ENCODE results near the gene CCR6.

The CCR6 gene

GRCh38 chr6:167113047-167113754 is 9.7 kb upstream of the CCR6 start:
- TF ChIP-seq CTCF (IDR thresholded peaks at IDR 0.05; ENCODE audit: low read depth, low read length, missing control alignments), result no peak
- peak overlapping the region; percentile 6 for H3K4me3 ChIP-seq (ENCODE audit: low read depth, low read length)
- no peak for DNase-seq (ENCODE audit: low read depth)

DNA sequence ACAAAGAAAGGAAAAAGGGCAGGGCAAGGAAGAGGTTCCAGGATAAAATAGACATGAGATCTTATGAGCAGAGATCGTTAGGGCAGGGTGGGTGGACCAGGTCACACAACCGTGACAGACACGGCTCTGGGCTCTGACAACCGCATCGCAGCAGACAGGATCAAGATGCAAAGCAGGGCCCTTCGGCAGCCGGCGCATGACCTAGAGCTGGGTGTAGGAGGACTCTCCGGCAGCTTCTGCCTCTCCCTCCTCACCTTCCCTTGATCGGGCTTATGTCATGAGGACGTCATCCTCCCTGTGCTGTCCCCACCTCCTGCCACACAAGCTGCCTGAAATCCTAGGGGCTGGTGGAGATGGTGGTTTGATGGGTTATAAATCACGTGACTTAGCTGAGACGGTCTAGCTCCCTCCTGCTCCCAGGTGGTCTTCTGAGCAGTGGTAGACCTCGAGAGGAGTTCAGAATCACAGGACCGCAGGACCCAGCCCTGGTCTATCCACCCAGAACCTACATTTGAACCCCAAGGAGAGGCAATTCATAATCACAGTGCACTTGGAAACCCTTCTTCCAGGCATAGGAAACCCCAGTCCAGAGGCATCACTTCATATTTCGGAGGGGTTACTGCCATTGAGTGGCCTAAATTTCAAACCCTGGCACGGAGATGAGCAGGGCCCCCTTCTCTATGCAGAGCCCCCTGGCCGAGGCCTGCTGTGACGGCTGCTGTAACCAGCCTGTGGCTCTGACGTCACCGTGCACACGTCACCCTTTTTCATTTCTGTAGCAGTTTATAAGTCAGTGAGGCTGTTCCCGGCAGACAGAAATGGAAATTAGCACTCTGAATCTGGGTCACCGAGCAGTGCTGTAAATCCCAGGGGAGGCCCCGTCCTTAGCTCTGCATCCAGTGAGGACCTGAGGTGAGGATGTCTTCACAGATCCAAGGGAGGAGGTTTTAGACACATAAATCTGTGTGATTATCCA is 8.7 kb upstream of the CCR6 start:
- peak; percentile 92 for DNase-seq (ENCODE audit: low read depth)
- TF ChIP-seq CTCF (IDR thresholded peaks at IDR 0.05; ENCODE audit: low read depth, low read length, missing control alignments), result no peak
- H3K4me3 ChIP-seq (ENCODE audit: low read depth, low read length), result peak overlapping the region; percentile 6; the same call in 1 of the 2 replicates

DNA sequence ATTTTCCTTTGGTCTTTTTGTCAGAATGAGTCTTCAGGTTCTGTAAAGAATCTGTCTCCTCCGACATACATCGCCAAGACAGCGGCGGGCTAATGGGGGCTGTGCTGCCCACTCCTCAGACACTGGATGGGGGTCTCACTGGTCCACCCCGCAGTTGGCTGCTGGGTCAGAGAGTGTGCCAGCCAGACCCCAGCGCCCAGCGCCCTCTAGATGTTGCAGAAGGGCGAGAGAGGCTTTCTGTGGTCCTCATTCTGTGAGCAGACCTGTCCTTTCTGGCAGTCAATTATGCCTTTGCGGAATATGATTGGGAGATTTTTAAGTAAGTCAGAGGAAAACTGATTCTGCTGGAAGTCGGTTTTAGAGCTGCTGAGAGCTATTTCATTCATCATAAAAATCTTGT is 7.8 kb upstream of the CCR6 start:
- no peak for DNase-seq (ENCODE audit: low read depth)
- peak; percentile 52 for TF ChIP-seq CTCF (IDR thresholded peaks at IDR 0.05; ENCODE audit: low read depth, low read length, missing control alignments)
- no peak overlapping the region for H3K4me3 ChIP-seq (ENCODE audit: low read depth, low read length)

DNA sequence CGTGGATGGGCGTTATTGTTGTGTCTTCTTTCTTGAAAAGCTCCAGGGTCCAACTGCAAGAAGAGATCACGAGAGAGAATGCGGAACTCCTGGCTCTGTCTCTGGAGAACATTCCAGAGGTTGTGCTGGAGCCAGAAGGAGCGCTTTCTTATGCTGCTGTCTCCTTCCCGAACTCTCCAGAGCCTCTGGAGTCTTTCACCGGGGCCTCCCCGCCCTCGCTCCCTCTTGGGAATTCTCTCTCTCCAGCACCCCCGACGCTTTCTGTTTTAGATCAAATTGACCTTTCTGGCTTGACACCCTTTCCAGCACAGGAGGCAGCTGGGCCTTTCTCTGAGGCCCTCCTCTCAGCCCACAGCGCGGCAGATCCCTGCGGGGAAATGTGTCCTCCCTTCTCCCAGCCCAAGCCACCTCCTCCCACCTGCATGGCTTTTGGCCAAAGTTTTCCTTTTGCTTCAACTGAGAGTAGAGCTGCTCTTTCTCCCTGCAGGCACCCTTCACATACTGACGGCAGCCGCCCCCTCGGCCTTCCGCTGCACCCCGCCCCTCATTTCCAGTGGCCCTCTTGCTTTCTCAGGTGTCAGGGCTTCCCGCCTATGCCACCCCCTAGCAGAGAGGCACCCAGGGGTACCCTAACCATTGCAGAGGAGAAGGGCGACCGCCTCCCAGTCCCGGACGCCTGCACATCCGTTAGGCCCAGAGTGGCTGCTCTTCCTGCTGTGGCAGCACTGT is 6.6 kb upstream of the CCR6 start:
- no peak for DNase-seq (ENCODE audit: low read depth)

GRCh38 chr6:167116838-167117228 is 6.1 kb upstream of the CCR6 start:
- no peak for DNase-seq (ENCODE audit: low read depth)
- TF ChIP-seq CTCF (IDR thresholded peaks at IDR 0.05; ENCODE audit: low read depth, low read length, missing control alignments), result no peak
- H3K4me3 ChIP-seq (ENCODE audit: low read depth, low read length), result no peak overlapping the region

More for the DNA sequence above, 6.6 kb upstream of the CCR6 start:
- no peak for TF ChIP-seq CTCF (IDR thresholded peaks at IDR 0.05; ENCODE audit: low read depth, low read length, missing control alignments)
- no peak overlapping the region for H3K4me3 ChIP-seq (ENCODE audit: low read depth, low read length)

GRCh38 chr6:167118006-167118405 is 4.9 kb upstream of the CCR6 start:
- TF ChIP-seq CTCF (IDR thresholded peaks at IDR 0.05; ENCODE audit: low read depth, low read length, missing control alignments), result no peak
- H3K4me3 ChIP-seq (ENCODE audit: low read depth, low read length), result no peak overlapping the region
- no peak for DNase-seq (ENCODE audit: low read depth)

All from GM12864 (cell line).